Esophagus (tissue), 2 donors: ENCODE results near the gene CDK5RAP2. TPM values are rescaled to one million over a fixed set of nuclear protein-coding genes. Genes with fewer than 3 reads are reported as not detected.
"Not testable (repeated sequence)": the region's sequence is repeated elsewhere in the genome, so short reads cannot be mapped to it uniquely, and the experiment has no call there.

Experiments
- H3K27ac ChIP-seq, 2 donors: one replicate each; pipeline ENCODE4 v1.5.1; 2013; ENCODE audit warnings: low read depth in 2 of 2, mild to moderate bottlenecking in 2 of 2, inconsistent platforms in 1 of 2, low read length in 1 of 2, moderate library complexity in 1 of 2
- H3K27me3 ChIP-seq, 2 donors: one replicate each; pipeline ENCODE4 v1.6.1; 2013; ENCODE audit warnings: low read length in 2 of 2, control low read depth in 1 of 2, mild to moderate bottlenecking in 1 of 2; ENCODE audit not compliant: insufficient read depth in 2 of 2, control insufficient read depth in 1 of 2
- H3K36me3 ChIP-seq, 2 donors: one replicate each; pipeline ENCODE4 v1.6.1; 2013; ENCODE audit warnings: low read length in 1 of 2; ENCODE audit not compliant: control insufficient read depth in 2 of 2, insufficient read depth in 2 of 2
- H3K4me1 ChIP-seq, 2 donors: one replicate each; pipeline ENCODE4 v1.6.1; 2013; ENCODE audit warnings: low read length in 1 of 2; ENCODE audit not compliant: control insufficient read depth in 2 of 2, insufficient read depth in 2 of 2
- H3K4me3 ChIP-seq, 2 donors: one replicate each; pipeline ENCODE4 v1.5.1; 2013; ENCODE audit warnings: low read length in 2 of 2, mild to moderate bottlenecking in 2 of 2, low read depth in 1 of 2, moderate library complexity in 1 of 2
- H3K9me3 ChIP-seq, 2 donors: one replicate each; pipeline ENCODE4 v1.6.1; 2013; ENCODE audit warnings: mild to moderate bottlenecking in 2 of 2, low read depth in 1 of 2, low read length in 1 of 2, moderate library complexity in 1 of 2; ENCODE audit not compliant: control insufficient read depth in 2 of 2, insufficient read depth in 1 of 2
- WGBS, 2 donors: extraction: QIAGEN DNeasy Blood & Tissue Kit; methylation state at CpG; one replicate each; pipeline ENCODE4 v1.1.7; 2013; 5-methylcytosine and 5-hydroxymethylcytosine counted together
- polyA plus RNA-seq, 2 donors: library from polyadenylated mRNA; stranded (reverse); fragments of 200-250 nt; gene quantifications; one replicate each; pipeline ENCODE4 v1.2.3, GENCODE V29; 2013
- donor health status: healthy with polysubstance abuse.
- donor health status: Bipolar disorder and iron deficiency.

Gene CDK5RAP2
- polyA plus RNA-seq, 2 donors: 18.6 to 20.4 TPM

- H3K36me3 ChIP-seq: peaks cover 14 to 24% of the 10 kb centered on the region in 2 donors
- H3K4me1 ChIP-seq: no peaks in the 10 kb centered on the region
- no peak overlapping the region for H3K27ac ChIP-seq
- peaks cover 0 to 2% of the 10 kb centered on the region in 2 donors for H3K9me3 ChIP-seq
- H3K4me3 ChIP-seq: no peak overlapping the region
- 91 to 92% methylated on average over 3 of the region's 3 CpGs for WGBS, 2 donors
- no peaks in the 10 kb centered on the region for H3K27me3 ChIP-seq
Observed at GRCh38 chr9:120473608-120474007, 106.4 kb downstream of the CDK5RAP2 start.

- no peaks in the 10 kb centered on the region for H3K9me3 ChIP-seq
- no peak overlapping the region for H3K4me3 ChIP-seq
- H3K27ac ChIP-seq: no peak overlapping the region
- H3K36me3 ChIP-seq: peaks cover 1 to 14% of the 10 kb centered on the region in 2 donors
- WGBS, 2 donors: 73 to 80% methylated on average over 3 of the region's 3 CpGs
- H3K4me1 ChIP-seq: no peaks in the 10 kb centered on the region
- no peaks in the 10 kb centered on the region for H3K27me3 ChIP-seq
Observed at GRCh38 chr9:120465685-120466407, 114.1 kb downstream of the CDK5RAP2 start.

DNA sequence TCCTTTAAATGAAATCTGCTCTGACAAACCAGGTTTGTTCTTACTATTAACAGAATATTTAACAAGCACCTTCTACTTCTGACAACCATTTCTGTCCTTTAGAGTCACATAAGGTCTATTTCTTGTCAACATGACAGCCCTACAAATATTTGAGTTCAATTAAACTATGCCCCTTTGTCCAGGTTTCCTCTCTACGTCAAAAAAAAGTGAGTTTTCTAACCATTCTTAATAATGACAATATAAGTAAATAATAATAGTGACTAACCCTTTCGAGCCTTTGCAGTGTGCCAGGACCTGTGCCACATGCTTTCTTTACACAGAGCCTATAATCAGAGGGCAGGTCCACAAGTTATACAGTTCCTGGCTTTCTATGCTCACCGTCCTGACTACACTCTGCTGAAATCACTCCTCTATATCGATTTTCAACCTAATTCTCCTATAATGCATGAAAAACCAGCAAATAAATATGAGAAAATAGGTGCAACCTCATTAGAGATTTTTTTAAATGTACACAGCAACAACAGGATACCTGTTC lies 115.0 kb downstream of the CDK5RAP2 start:
- H3K27me3 ChIP-seq: no peaks in the 10 kb centered on the region
- WGBS, 2 donors: 84 to 91% methylated on average over 4 of the region's 4 CpGs

DNA sequence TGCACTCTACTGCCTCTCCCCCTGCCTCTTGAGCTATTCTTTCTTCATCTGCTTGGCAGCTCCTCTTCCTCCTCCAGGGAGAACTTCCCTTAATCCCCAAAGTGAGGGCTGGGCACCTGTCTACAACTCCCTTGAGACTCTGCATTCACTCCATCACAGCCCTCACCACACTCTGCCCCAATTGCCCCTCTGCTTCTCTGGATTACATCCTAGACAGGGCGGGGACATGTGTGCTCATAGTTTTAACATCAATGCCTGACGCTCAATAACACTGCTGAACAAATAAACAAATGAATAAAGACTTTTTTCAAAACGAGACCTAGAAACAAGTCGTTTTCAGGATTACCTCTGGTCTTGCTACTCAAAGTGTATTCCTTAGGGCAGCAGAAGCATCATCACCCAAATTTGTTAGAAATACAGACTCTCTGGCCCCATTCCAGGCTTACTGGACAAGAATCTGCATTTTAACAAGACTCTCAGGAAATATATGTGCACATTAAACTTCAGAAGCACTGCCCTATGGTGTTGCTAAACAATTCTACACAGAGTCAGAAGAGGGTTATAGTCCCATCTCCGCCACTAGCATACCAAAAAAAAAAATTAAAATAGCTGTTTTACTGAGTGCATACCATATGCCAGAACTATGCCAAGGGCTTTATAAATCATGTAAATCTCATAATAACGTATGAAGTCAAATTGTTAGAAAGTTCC lies 115.6 kb downstream of the CDK5RAP2 start:
- no peaks in the 10 kb centered on the region for H3K9me3 ChIP-seq
- no peak overlapping the region for H3K4me3 ChIP-seq
- no peaks in the 10 kb centered on the region for H3K27me3 ChIP-seq
- H3K36me3 ChIP-seq: peaks cover 0 to 13% of the 10 kb centered on the region in 2 donors
- H3K27ac ChIP-seq: no peak overlapping the region
- no peaks in the 10 kb centered on the region for H3K4me1 ChIP-seq
- 73 to 74% methylated on average over 6 of the region's 6 CpGs for WGBS, 2 donors

More for the DNA sequence above, 115.0 kb downstream of the CDK5RAP2 start:
- Histone ChIP-seq H3K4me3 (no peak overlapping the region), H3K27ac (no peak overlapping the region), H3K9me3 (no peaks in the 10 kb centered on the region), H3K36me3 (peaks cover 0 to 15% of the 10 kb centered on the region in 2 donors), H3K4me1 (no peaks in the 10 kb centered on the region)

DNA sequence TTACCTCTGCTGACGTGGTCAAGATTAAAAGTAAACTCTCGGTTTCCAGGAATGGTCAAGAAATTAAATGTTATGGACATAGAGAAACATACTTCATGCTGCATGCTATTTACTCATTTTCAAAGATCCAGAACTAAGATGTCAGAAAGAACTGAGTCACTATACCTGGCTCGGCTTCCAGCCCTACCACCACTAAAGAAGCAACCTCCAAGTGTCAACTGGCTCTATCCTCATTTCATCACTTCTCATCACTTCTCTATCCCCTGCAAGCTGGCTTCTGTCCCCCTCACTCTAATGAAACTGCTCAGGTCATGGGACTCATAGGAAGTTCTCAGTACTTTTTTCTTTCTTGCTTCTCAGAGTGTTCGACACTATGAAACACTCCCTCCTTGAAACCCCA lies 116.2 kb downstream of the CDK5RAP2 start:
- H3K4me3 ChIP-seq: no peak overlapping the region
- H3K27ac ChIP-seq: no peak overlapping the region
- peaks cover 0 to 13% of the 10 kb centered on the region in 2 donors for H3K36me3 ChIP-seq
- no peaks in the 10 kb centered on the region for H3K9me3 ChIP-seq
- no peaks in the 10 kb centered on the region for H3K4me1 ChIP-seq
- WGBS, 2 donors: 81 to 84% methylated on average over 4 of the region's 4 CpGs
- no peaks in the 10 kb centered on the region for H3K27me3 ChIP-seq

DNA sequence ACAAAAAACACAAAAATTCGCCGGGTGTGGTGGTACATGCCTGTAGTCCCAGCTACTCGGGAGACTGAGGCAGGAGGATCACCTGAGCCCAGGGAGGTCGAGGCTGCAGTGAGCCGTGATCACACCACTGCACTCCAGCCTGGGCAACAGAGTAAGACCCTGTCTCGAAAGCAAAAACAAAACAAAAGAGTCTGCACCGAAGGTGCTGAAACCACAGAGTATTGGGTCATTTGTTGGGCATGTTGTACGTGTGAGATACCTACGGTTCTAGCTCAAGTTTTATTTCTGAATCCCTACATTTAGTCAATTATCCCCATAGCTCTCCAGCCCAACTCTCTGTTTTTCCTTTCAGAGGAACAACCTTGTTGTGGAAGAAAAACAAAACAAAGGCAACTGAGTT lies 118.3 kb downstream of the CDK5RAP2 start:
- H3K9me3 ChIP-seq, H3K36me3 ChIP-seq, H3K4me1 ChIP-seq, H3K4me3 ChIP-seq, H3K27ac ChIP-seq, H3K27me3 ChIP-seq: not testable (repeated sequence)
- WGBS, 2 donors: 96 to 97% methylated on average over 9 of the region's 9 CpGs

DNA sequence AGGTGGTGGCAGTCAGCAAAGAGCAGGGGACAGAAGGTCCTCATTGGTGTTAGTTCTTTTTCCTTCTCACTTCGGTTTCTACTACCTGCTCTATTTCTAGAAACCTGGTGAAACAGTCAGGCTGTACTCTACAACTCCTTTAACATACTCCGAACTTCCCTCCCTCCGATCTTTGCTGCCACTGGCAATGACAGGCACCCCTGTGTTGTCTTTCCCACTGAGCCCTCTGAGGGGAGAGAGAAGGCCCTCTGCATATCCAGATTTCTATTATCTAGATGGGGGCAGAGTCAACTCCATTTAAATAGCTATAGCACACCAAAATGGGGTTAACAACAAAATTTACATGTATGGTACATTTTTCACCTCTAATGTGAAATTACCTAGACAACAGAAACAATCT lies 123.7 kb downstream of the CDK5RAP2 start:
- WGBS, 2 donors: 98 to 99% methylated on average over 3 of the region's 3 CpGs
- Histone ChIP-seq H3K9me3 (no peaks in the 10 kb centered on the region), H3K4me1 (no peaks in the 10 kb centered on the region), H3K27me3 (no peaks in the 10 kb centered on the region), H3K27ac (no peak overlapping the region), H3K4me3 (no peak overlapping the region), H3K36me3 (peaks cover 3 to 10% of the 10 kb centered on the region in 2 donors)

DNA sequence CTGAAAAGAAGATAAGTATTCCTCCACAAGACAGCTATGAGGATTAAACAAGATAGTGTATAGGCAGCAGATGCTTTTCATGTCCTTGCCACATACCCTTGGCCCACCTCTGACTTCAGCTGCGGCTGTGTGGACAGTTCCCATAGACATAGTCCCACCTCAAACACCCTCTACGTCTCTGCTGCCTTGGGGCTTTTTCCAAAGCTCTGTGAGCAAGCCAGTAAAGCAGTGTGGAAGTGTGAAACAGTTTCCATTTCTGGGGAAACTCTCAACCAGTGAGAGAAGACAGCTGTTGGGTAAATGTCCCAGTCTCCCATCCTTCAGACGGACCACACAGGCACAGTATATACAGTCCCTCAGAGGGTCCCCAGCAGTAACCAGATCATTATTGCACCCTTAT lies 125.5 kb downstream of the CDK5RAP2 start:
- Histone ChIP-seq H3K36me3 (peaks cover 3 to 7% of the 10 kb centered on the region in 2 donors), H3K4me1 (no peaks in the 10 kb centered on the region)

DNA sequence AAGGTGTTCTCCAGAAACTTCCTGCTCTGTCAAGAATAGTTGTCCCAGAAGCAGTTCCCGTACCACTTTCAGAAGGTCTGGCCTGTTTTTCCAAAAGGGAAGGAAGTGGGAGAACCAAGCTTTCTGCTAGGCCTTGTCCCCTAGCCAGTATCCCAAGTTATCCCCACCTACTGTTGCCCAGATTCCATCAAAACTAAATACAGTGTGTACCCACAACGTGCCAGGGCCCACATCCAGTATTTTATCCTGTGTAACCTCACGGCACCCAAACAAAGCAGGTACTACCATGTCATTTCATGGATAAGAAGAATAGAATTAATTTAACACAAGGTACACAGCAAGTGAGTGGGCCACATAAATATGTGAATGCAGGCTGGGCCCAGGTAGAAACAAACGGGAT lies 126.2 kb downstream of the CDK5RAP2 start:
- 93 to 96% methylated on average over 4 of the region's 4 CpGs for WGBS, 2 donors
- peaks cover 3 to 7% of the 10 kb centered on the region in 2 donors for H3K36me3 ChIP-seq
- no peak overlapping the region for H3K4me3 ChIP-seq
- H3K27me3 ChIP-seq: no peaks in the 10 kb centered on the region
- H3K9me3 ChIP-seq: no peaks in the 10 kb centered on the region
- no peaks in the 10 kb centered on the region for H3K4me1 ChIP-seq
- H3K27ac ChIP-seq: no peak overlapping the region

More for the DNA sequence above, 125.5 kb downstream of the CDK5RAP2 start:
- Histone ChIP-seq H3K9me3 (no peaks in the 10 kb centered on the region), H3K4me3 (no peak overlapping the region), H3K27ac (no peak overlapping the region), H3K27me3 (no peaks in the 10 kb centered on the region)
- 74 to 77% methylated on average over 3 of the region's 3 CpGs for WGBS, 2 donors
